RWPE1 (cell line): ENCODE data around the gene RCCD1.

Source experiments
- CTCF ChIA-PET: fragments of 350-600 bp; sonication (Branson Sonifier 250); formaldehyde crosslinking; extraction: SDS; loops from one replicate; lab custom pipeline; 2021; lab: Yijun Ruan, JAX
- POLR2A ChIA-PET: fragments of 400-600 bp; formaldehyde crosslinking; extraction: SDS; loops from one replicate; lab custom pipeline; 2020; ENCODE audit warnings: antibody characterized with exemption; ENCODE audit not compliant: low non-redundant PET; lab: Yijun Ruan, JAX
- DNase-seq: peaks from one replicate; pipeline ENCODE4 v3.0.0; 2012; ENCODE audit warnings: low spot score
- H3K27ac ChIP-seq: fragments of 450-650 bp; 2 replicates; pipeline ENCODE4 v1.5.1; 2017
- TF ChIP-seq, protein P1 (sequence below): fragments of 450-650 bp; conservative IDR thresholded peaks from 2 replicates; pipeline ENCODE4 v1.5.1; 2017; ENCODE audit warnings: low read depth, mild to moderate bottlenecking

The RCCD1 gene

DNA sequence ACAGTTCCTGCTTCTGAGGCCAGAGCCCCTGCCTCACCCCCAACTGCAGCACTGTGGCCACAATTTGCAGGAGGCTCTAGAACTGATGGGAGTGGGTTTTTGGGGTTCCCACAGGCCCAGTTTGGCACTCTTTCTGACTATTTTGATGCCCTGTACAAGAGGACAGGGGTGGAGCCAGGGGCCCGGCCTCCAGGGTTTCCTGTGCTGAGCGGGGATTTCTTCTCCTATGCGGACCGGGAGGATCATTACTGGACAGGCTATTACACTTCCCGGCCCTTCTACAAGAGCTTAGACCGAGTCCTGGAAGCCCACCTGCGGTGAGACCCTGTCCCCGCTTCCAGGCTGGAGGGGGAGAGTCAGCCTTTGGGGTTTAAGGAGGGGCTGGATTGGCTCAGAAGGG is 44.7 kb upstream of the RCCD1 start:
- ChIA-PET CTCF (interaction anchor here (0.6 to 0.7 kb wide), 2 partner anchors 16 to 146 kb away, joined by 3 to 6 read pairs; no protein-coding TSS in a partner anchor), POLR2A (no interaction called here)
- DNase-seq = no peak
- no peak overlapping the region for H3K27ac ChIP-seq
- TF ChIP-seq, protein P1, sequence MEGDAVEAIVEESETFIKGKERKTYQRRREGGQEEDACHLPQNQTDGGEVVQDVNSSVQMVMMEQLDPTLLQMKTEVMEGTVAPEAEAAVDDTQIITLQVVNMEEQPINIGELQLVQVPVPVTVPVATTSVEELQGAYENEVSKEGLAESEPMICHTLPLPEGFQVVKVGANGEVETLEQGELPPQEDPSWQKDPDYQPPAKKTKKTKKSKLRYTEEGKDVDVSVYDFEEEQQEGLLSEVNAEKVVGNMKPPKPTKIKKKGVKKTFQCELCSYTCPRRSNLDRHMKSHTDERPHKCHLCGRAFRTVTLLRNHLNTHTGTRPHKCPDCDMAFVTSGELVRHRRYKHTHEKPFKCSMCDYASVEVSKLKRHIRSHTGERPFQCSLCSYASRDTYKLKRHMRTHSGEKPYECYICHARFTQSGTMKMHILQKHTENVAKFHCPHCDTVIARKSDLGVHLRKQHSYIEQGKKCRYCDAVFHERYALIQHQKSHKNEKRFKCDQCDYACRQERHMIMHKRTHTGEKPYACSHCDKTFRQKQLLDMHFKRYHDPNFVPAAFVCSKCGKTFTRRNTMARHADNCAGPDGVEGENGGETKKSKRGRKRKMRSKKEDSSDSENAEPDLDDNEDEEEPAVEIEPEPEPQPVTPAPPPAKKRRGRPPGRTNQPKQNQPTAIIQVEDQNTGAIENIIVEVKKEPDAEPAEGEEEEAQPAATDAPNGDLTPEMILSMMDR = no peak

DNA sequence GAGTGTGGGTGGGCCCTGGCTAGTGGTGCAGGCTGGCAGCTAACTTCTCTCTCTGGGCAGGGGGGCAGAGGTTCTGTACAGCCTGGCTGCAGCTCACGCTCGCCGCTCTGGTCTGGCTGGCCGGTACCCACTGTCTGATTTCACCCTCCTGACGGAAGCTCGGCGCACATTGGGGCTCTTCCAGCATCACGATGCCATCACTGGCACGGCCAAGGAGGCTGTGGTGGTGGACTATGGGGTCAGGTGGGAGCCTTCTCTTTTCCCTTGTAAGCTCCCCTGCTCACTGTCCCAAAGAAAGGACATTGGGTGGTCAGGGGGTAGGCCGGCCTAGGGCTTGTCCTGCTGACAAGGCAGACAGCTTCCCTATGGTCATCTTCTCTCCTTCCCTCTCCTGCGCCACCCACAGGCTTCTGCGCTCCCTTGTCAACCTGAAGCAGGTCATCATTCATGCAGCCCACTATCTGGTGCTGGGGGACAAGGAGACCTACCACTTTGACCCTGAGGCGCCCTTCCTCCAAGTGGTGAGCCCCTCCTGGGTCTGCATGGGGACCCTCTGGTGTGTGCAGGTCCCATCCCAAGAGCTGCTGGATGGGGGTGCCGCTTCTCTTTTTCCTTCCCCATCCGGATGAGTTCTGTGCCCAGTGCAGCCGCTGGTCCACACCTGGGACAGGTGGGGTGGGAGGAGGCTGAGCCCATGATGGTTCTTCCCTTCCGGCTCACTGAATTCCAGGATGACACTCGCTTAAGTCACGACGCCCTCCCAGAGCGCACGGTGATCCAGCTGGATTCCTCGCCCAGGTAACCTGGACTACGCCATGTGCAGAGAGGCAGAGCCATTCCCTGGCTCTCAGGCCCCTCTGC is 44.0 kb upstream of the RCCD1 start:
- H3K27ac ChIP-seq = no peak overlapping the region
- DNase-seq = no peak
- POLR2A ChIA-PET = interaction anchor here (0.5 kb wide), 1 partner anchor 19 kb away, joined by 3 read pairs; no protein-coding TSS in a partner anchor
- CTCF ChIA-PET = interaction anchor here (0.6 to 0.7 kb wide), 3 partner anchors 15 to 360 kb away, joined by 3 to 6 read pairs (median 3); no protein-coding TSS in a partner anchor
- TF ChIP-seq, protein P1 = no peak

DNA sequence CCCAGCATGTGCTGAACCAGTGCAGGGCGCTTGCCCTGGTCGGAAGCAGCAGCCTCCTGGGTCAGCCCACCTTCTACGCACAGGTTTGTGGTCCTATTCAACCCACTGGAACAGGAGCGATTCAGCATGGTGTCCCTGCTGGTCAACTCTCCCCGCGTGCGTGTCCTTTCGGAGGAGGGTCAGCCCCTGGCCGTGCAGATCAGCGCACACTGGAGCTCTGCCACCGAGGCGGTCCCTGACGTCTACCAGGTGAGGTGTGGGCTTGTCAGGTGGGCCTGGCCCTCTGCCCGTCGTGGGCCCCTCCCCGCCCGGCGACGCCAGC is 43.4 kb upstream of the RCCD1 start:
- CTCF ChIA-PET = interaction anchor here (0.6 to 1.2 kb wide), 3 partner anchors 21 to 359 kb away, joined by 3 read pairs; partner anchors contain the start of gene HDDC3
- TF ChIP-seq, protein P1 = no peak
- DNase-seq = no peak
- POLR2A ChIA-PET = no interaction called here
- H3K27ac ChIP-seq = no peak overlapping the region

DNA sequence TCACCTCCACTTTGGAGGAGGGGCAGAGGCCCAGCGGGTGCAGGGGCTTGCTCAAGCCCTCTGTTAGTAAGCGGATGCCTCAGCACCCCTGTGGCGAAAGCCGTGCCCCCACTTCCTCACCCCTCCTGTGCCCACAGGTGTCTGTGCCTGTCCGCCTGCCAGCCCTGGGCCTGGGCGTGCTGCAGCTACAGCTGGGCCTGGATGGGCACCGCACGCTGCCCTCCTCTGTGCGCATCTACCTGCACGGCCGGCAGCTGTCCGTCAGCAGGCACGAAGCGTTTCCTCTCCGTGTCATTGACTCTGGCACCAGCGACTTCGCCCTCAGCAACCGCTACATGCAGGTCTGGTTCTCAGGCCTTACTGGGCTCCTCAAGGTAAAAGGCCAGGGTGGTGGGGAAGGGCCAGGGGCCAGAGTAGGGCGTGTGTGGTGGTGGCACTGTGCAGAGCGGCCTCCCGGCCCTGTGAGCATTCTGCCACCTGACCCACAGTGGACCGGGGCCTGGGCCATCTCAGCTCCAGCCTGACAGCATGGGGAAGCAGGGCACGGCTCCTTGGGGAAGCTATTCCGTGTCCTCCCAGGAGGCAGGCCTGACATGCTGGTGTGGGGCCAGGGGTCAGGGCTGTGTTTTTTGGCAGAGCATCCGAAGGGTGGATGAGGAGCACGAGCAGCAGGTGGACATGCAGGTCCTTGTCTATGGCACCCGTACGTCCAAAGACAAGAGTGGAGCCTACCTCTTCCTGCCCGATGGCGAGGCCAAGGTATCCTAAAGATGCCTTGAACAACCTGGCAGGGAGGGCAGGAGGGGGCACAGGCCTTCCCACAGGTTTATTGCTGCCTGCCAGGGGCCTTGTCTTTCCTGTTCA is 42.5 kb upstream of the RCCD1 start:
- DNase-seq = no peak
- CTCF ChIA-PET = interaction anchor here (1.2 kb wide), 1 partner anchor 20 kb away, joined by 3 read pairs; the partner anchor contains the start of gene HDDC3
- TF ChIP-seq, protein P1 = no peak
- POLR2A ChIA-PET = no interaction called here
- no peak overlapping the region for H3K27ac ChIP-seq

DNA sequence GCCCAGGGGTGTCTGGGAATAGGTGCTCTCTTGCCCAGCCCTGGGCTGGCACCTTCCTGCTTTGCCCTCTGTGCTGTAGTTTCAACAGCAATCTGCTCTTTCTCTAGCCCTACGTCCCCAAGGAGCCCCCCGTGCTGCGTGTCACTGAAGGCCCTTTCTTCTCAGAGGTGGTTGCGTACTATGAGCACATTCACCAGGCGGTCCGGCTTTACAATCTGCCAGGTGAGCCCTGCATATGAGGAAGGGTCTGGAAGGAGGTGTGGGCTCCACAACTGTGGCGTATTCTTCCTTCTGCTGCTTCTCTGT is 42.0 kb upstream of the RCCD1 start:
- TF ChIP-seq, protein P1 = no peak
- POLR2A ChIA-PET = no interaction called here
- H3K27ac ChIP-seq = no peak overlapping the region
- DNase-seq = no peak
- CTCF ChIA-PET = no interaction called here

DNA sequence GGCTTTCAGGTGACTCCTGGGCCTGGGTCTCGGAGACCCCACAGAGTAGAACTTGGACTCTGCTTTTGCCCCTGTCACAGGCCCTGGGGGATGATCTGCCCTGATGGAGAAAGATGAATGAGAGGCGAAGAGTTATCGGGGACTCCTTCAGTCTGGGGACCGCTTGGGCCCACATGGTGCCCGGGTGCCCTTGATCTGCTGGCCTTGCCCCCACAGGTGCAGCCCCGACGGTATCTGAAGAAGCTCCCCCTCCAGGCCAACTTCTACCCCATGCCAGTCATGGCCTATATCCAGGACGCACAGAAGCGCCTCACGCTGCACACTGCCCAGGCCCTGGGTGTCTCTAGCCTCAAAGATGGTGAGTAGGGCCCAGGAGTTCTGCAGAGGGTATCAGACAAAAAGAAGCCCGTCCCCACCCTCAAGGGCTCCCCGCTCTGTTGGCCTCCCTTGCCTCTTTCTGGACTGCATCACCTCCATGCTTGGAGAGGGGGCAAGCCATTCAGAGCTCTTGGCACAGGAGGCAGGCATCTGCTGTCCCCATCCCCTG is 41.2 kb upstream of the RCCD1 start:
- TF ChIP-seq, protein P1 = no peak
- POLR2A ChIA-PET = interaction anchor here (0.5 kb wide), 1 partner anchor 12 kb away, joined by 3 read pairs; no protein-coding TSS in a partner anchor
- no peak overlapping the region for H3K27ac ChIP-seq
- DNase-seq = no peak
- CTCF ChIA-PET = no interaction called here
